Measurements from ENCODE around the gene SDF2L1.

GRCh38 chr22:21681566-21682370, 39.7 kb downstream of the SDF2L1 start:
- TF ChIP-seq CTCF (conservative IDR thresholded peaks at IDR 0.05) (no peak), ZFX (IDR thresholded peaks at IDR 0.05) (no peak)
